OCI-LY1 (cell line): ENCODE measurements around the gene HGFAC.

ENCODE experiments used
- H2AFZ ChIP-seq: fragments of 200-600 bp; sonication (generic), shearing (Covaris generic); 2 replicates; pipeline ENCODE4 v1.6.0; 2014; ENCODE audit warnings: antibody characterized with exemption, mild to moderate bottlenecking, low read length
- H3F3A ChIP-seq: fragments of 200-600 bp; sonication (generic), shearing (Covaris generic); 2 replicates; pipeline ENCODE4 v1.6.0; 2014; ENCODE audit warnings: mild to moderate bottlenecking, antibody characterized with exemption, low read length, moderate library complexity; ENCODE audit not compliant: insufficient read depth
- H3K27ac ChIP-seq: fragments of 200-600 bp; sonication (generic); 2 replicates; pipeline ENCODE4 v1.5.1; 2014; ENCODE audit warnings: low read length, mixed run types, mild to moderate bottlenecking, low read depth; ENCODE audit not compliant: poor library complexity, severe bottlenecking
- H3K27me3 ChIP-seq: fragments of 200-600 bp; sonication (generic); 2 replicates; pipeline ENCODE4 v1.6.0; 2014; ENCODE audit warnings: antibody characterized with exemption, mild to moderate bottlenecking, low read length, moderate library complexity; ENCODE audit not compliant: insufficient read depth
- H3K36me3 ChIP-seq: fragments of 200-600 bp; sonication (generic); 2 replicates; pipeline ENCODE4 v1.6.1; 2014; ENCODE audit warnings: mild to moderate bottlenecking, antibody characterized with exemption, low read length, moderate library complexity, mixed read lengths; ENCODE audit not compliant: insufficient read depth
- H3K4me1 ChIP-seq: fragments of 200-600 bp; sonication (generic); 2 replicates; pipeline ENCODE4 v1.5.1; 2014; ENCODE audit warnings: mild to moderate bottlenecking, low read length, moderate library complexity; ENCODE audit not compliant: insufficient read depth, severe bottlenecking
- H3K4me2 ChIP-seq: fragments of 200-600 bp; sonication (generic), shearing (Covaris generic); 2 replicates; pipeline ENCODE4 v1.6.1; 2014; ENCODE audit warnings: low read length
- H3K4me3 ChIP-seq: fragments of 200-600 bp; sonication (generic); 2 replicates; pipeline ENCODE4 v1.5.1; 2014; ENCODE audit warnings: low read length, low read depth, mild to moderate bottlenecking, mixed read lengths; ENCODE audit not compliant: poor library complexity, severe bottlenecking
- H3K79me2 ChIP-seq: fragments of 200-600 bp; shearing (Covaris generic); 2 replicates; pipeline ENCODE4 v1.6.1; 2016; ENCODE audit warnings: mixed run types, low read length, mixed read lengths; ENCODE audit not compliant: insufficient read depth
- H3K9ac ChIP-seq: fragments of 200-600 bp; sonication (generic), shearing (Covaris generic); 2 replicates; pipeline ENCODE4 v1.6.1; 2014; ENCODE audit warnings: mild to moderate bottlenecking, low read length, mixed read lengths
- H3K9me2 ChIP-seq: fragments of 200-600 bp; sonication (generic), shearing (Covaris generic); 2 replicates; pipeline ENCODE4 v1.6.1; 2014; ENCODE audit warnings: low read depth, mild to moderate bottlenecking, low read length, mixed read lengths
- H3K9me3 ChIP-seq: fragments of 200-600 bp; shearing (Covaris generic); 2 replicates; pipeline ENCODE4 v1.6.1; 2014; ENCODE audit warnings: low read length, mixed read lengths
- H4K20me1 ChIP-seq: fragments of 200-600 bp; sonication (generic), shearing (Covaris generic); 2 replicates; pipeline ENCODE4 v1.6.0; 2016; ENCODE audit warnings: mild to moderate bottlenecking, low read length; ENCODE audit not compliant: insufficient read depth
- EZH2 ChIP-seq: fragments of 200-600 bp; sonication (generic), shearing (Covaris generic); IDR thresholded peaks from 2 replicates; pipeline ENCODE4 v1.8.0; 2017; ENCODE audit warnings: borderline replicate concordance, mixed run types, mild to moderate bottlenecking, antibody characterized with exemption, low read length, moderate library complexity, mixed read lengths
- TF ChIP-seq, protein P1 (sequence below): fragments of 200-600 bp; sonication (generic), shearing (Covaris generic); IDR thresholded peaks from 2 replicates; pipeline ENCODE4 v1.5.1; 2017; ENCODE audit warnings: mild to moderate bottlenecking, antibody characterized with exemption, low read length, moderate library complexity, mixed read lengths

Gene HGFAC

DNA sequence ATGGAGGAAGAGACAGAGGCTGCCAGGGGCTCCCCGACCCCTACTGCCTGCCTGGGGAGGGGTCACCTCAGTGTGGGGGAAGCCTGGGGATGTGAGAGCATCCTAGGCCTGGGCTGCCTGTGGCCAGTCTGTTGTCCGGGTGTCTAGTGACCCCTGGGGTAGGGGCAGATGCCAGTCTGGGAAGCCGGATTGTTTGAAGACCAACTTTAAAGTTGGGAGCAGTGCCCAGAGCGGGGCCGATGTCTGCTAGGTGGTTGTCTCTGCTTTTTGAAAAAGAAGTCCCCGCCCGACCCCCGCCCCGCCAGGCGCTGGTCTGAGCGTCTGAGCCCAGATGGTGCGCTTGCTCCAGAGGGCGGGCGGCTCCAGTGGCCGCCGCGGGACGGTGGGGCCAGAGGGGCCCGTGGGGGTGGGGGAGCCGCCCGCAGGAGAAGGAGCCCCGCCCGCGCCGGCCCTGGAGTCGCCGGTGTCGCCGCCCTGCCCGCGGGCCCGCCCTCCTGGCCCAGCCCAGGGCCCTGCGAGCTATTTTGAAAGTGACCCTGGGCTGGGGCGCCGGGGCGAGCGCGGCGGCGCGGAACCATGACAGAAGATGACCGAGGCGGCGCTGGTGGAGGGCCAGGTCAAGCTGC is 21.1 kb downstream of the HGFAC start, which contains the start of gene DOK7:
TSS of gene DOK7 (plus strand) at position 517 of the 626 bp plus-strand sequence. CDS start at position 587, 70 bp downstream.
- Histone ChIP-seq H3K4me2 (no peak within 1 kb of the TSS), H3K4me3 (no peak within 1 kb of the TSS)

DNA sequence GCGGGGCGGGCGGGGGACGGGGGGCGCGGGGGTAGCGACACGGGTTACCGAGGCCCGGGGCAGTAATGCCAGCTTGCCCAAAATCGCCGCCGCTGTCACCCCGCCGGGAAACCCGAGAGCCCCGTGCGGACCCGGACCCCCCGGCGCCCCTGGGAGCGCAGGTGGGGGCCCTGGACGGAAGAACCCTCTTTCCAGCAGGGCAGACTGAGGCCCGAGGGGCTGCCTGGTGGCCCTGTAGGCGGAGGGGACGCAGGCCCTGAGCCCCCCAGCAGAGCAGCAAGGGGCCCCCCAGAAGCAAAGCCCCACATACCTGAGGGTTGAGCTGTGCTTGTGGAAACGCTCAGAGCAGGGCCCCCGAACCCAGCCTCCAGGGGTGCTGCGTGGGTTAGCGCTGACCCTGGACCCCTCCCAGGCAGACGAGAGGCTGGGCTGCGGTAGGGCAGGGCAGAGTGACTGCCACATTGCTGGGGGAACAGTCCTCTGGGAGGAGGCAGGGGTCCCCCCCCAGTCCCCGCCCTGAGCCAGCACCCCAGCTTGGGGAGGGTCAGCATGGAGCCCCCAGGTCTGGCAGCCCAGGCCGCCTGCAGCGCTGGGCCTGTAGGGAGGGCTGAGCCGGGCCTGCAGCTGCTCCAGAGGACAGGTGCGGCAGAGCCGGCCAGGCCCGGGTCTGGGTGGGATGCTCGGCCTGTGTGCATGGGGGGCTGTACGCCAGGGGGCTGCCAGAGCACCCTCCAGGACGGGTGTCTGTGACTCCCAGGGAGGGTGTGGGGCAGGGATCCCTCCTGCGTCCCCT is 22.0 kb downstream of the HGFAC start:
- no peaks in the 10 kb centered on the region for H3F3A ChIP-seq
- H3K79me2 ChIP-seq: no peaks in the 10 kb centered on the region
- no peak overlapping the region for H3K27ac ChIP-seq
- no peaks in the 10 kb centered on the region for H3K9me2 ChIP-seq
- TF ChIP-seq, protein P1, sequence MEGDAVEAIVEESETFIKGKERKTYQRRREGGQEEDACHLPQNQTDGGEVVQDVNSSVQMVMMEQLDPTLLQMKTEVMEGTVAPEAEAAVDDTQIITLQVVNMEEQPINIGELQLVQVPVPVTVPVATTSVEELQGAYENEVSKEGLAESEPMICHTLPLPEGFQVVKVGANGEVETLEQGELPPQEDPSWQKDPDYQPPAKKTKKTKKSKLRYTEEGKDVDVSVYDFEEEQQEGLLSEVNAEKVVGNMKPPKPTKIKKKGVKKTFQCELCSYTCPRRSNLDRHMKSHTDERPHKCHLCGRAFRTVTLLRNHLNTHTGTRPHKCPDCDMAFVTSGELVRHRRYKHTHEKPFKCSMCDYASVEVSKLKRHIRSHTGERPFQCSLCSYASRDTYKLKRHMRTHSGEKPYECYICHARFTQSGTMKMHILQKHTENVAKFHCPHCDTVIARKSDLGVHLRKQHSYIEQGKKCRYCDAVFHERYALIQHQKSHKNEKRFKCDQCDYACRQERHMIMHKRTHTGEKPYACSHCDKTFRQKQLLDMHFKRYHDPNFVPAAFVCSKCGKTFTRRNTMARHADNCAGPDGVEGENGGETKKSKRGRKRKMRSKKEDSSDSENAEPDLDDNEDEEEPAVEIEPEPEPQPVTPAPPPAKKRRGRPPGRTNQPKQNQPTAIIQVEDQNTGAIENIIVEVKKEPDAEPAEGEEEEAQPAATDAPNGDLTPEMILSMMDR: no peak
- TF ChIP-seq EZH2: no peak
- no peaks in the 10 kb centered on the region for H3K4me1 ChIP-seq
- no peak overlapping the region for H2AFZ ChIP-seq
- H3K9me3 ChIP-seq: no peaks in the 10 kb centered on the region
- no peaks in the 10 kb centered on the region for H4K20me1 ChIP-seq
- no peak overlapping the region for H3K4me2 ChIP-seq
- no peak overlapping the region for H3K4me3 ChIP-seq
- no peaks in the 10 kb centered on the region for H3K27me3 ChIP-seq
- no peak overlapping the region for H3K9ac ChIP-seq
- H3K36me3 ChIP-seq: no peaks in the 10 kb centered on the region

More for the DNA sequence above, 21.1 kb downstream of the HGFAC start, which contains the start of gene DOK7:
- Histone ChIP-seq H3K36me3 (no peaks in the 10 kb centered on the region), H3K27me3 (no peaks in the 10 kb centered on the region), H4K20me1 (no peaks in the 10 kb centered on the region), H3K79me2 (no peaks in the 10 kb centered on the region), H3K9me2 (no peaks in the 10 kb centered on the region), H3F3A (no peaks in the 10 kb centered on the region), H3K9me3 (no peaks in the 10 kb centered on the region), H3K9ac (no peak within 1 kb of the TSS), H3K27ac (no peak within 1 kb of the TSS), H2AFZ (no peak within 1 kb of the TSS), H3K4me1 (no peaks in the 10 kb centered on the region)
- no peak for TF ChIP-seq EZH2
- TF ChIP-seq, protein P1: no peak

DNA sequence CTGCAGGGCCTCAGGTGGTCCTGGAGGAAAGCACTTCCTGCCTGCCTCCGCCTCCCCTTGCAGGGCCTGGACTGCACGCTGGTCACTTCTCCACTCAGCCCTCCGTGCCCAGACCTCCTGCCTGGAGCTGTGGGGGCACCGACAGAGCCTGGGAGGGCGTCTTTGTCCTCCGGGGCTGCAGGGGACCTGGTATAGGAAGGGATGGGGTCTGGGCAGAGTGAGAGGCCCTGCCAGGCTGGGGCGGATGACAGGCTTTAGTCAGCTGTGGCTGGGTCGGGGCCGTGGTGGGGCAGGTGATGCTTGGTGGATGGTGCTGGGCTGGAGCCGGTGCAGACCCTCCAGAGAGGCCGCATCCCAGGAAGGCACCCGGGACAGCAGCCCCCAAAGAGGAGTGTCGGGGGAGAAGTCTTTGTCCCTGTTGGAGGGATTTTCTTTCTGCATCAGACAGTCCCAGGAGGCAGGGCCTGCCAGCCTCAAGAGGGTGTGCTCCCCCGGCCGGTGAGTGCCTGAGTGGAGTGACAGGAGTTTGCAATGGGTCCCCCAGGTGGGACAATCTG is 22.7 kb downstream of the HGFAC start:
- TF ChIP-seq, protein P1: no peak
- no peak for TF ChIP-seq EZH2
- H3K4me1 ChIP-seq: no peaks in the 10 kb centered on the region
- no peak overlapping the region for H3K27ac ChIP-seq
- no peaks in the 10 kb centered on the region for H3F3A ChIP-seq
- H3K27me3 ChIP-seq: no peaks in the 10 kb centered on the region
- no peak overlapping the region for H3K4me2 ChIP-seq
- no peaks in the 10 kb centered on the region for H3K9me3 ChIP-seq
- H4K20me1 ChIP-seq: no peaks in the 10 kb centered on the region
- H3K36me3 ChIP-seq: no peaks in the 10 kb centered on the region
- no peak overlapping the region for H2AFZ ChIP-seq
- H3K4me3 ChIP-seq: no peak overlapping the region
- H3K9ac ChIP-seq: no peak overlapping the region
- H3K79me2 ChIP-seq: no peaks in the 10 kb centered on the region
- H3K9me2 ChIP-seq: no peaks in the 10 kb centered on the region
